ENCODE data around the gene EFNA4. TPM values are rescaled to one million over a fixed set of nuclear protein-coding genes. Genes with fewer than 3 reads are reported as not detected.

The EFNA4 gene
- total RNA-seq, 1 experiment from 2014 or later: 11.8 TPM

- Histone ChIP-seq H3K4me1 (ENCODE audit: insufficient read depth, low read length) (no peaks in the 10 kb centered on the region), H2AFZ (ENCODE audit: low read length) (no peak overlapping the region), H3K56ac (ENCODE audit: insufficient read length, low read depth, low read length) (no peak overlapping the region), H3K79me2 (ENCODE audit: insufficient read depth, low read length) (no peaks in the 10 kb centered on the region), H3K79me1 (ENCODE audit: insufficient read depth, low read depth, low read length, poor library complexity, severe bottlenecking) (no peaks in the 10 kb centered on the region), H4K5ac (ENCODE audit: insufficient read length, low read depth, low read length) (no peak overlapping the region), H2AK5ac (ENCODE audit: insufficient read length, low read length) (no peak overlapping the region), H3K27ac (ENCODE audit: insufficient read length, low read depth, low read length) (no peak overlapping the region), H3K9me3 (ENCODE audit: control insufficient read depth, low read depth, low read length) (no peaks in the 10 kb centered on the region), H2BK20ac (ENCODE audit: low read depth, low read length, poor library complexity, severe bottlenecking) (no peak overlapping the region), H3T11ph (ENCODE audit: low read length) (no peak overlapping the region), H3K23me2 (ENCODE audit: insufficient read length, low read depth, low read length, poor library complexity, severe bottlenecking) (peaks cover 30% of the 10 kb centered on the region), H2BK5ac (ENCODE audit: insufficient read length, low read length) (no peak overlapping the region), H3K9ac (ENCODE audit: extremely low read depth, insufficient read length, low read length) (no peak overlapping the region), H2BK12ac (ENCODE audit: insufficient read length, low read depth, low read length) (no peak overlapping the region), H2BK15ac (ENCODE audit: low read depth, low read length) (no peak overlapping the region), H3K4me2 (ENCODE audit: insufficient read depth, insufficient read length, low read length) (peak overlapping the region; percentile 26), H3K23ac (ENCODE audit: insufficient read length, low read depth, low read length) (no peak overlapping the region), H4K91ac (ENCODE audit: insufficient read length, low read depth, low read length) (no peak overlapping the region), H2BK120ac (ENCODE audit: low read depth, low read length, poor library complexity, severe bottlenecking) (no peak overlapping the region), H3K18ac (ENCODE audit: insufficient read length, low read depth, low read length) (no peak overlapping the region), H4K20me1 (ENCODE audit: control insufficient read depth, insufficient read depth, insufficient read length) (no peaks in the 10 kb centered on the region), H3K27me3 (ENCODE audit: insufficient read depth, low read length) (peaks cover 51% of the 10 kb centered on the region), H3K4ac (ENCODE audit: low read depth, low read length) (no peak overlapping the region), H3K14ac (ENCODE audit: insufficient read depth, low read length) (no peak overlapping the region), H4K8ac (replicated peaks; ENCODE audit: insufficient read length, low read depth, low read length) (no peak overlapping the region)
- H3K4me3 Mint-ChIP-seq: peak overlapping the region; percentile 34 to 74; a peak in 4 of 5 replicates
- H3K36me3 Mint-ChIP-seq (ENCODE audit: insufficient read depth in 1 of 3, low read depth in 3 of 3): 0 out of 7 replicates have a peak, but pooled peaks cover 0 to 4% (median 0%) of the 10 kb centered on the region in 3 experiments
- WGBS (ENCODE audit: extremely low coverage, insufficient read length, low lambda C conversion rate): no CpG with 5 or more reads among the region's 36 CpGs
- H3K4me1 Mint-ChIP-seq: peaks cover 32 to 54% of the 10 kb centered on the region in 2 experiments
- no peak for DNase-seq
- peaks cover 0 to 6% of the 10 kb centered on the region in 2 experiments; a peak in 2 of 5 replicates for H3K9me3 Mint-ChIP-seq
- peaks cover 72% of the 10 kb centered on the region for H3K27me3 Mint-ChIP-seq (ENCODE audit: low read depth)
- no peak overlapping the region; a peak in 1 of 7 replicates for H3K27ac Mint-ChIP-seq
- TF ChIP-seq, protein P1, sequence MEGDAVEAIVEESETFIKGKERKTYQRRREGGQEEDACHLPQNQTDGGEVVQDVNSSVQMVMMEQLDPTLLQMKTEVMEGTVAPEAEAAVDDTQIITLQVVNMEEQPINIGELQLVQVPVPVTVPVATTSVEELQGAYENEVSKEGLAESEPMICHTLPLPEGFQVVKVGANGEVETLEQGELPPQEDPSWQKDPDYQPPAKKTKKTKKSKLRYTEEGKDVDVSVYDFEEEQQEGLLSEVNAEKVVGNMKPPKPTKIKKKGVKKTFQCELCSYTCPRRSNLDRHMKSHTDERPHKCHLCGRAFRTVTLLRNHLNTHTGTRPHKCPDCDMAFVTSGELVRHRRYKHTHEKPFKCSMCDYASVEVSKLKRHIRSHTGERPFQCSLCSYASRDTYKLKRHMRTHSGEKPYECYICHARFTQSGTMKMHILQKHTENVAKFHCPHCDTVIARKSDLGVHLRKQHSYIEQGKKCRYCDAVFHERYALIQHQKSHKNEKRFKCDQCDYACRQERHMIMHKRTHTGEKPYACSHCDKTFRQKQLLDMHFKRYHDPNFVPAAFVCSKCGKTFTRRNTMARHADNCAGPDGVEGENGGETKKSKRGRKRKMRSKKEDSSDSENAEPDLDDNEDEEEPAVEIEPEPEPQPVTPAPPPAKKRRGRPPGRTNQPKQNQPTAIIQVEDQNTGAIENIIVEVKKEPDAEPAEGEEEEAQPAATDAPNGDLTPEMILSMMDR (conservative IDR thresholded peaks at IDR 0.05): no peak
Measured at GRCh38 chr1:155082301-155083051, 18.9 kb downstream of the EFNA4 start.

Measured in H9 (cell line).